OCI-M1 (cell line): ENCODE results near the gene LARP4B.
"Not testable (repeated sequence)": the region's sequence is repeated elsewhere in the genome, so short reads cannot be mapped to it uniquely, and the experiment has no call there.

Source experiments
- DNase-seq: peaks from one replicate; lab custom pipeline; 2025; lab: John Stamatoyannopoulos, UW

The LARP4B gene

DNA sequence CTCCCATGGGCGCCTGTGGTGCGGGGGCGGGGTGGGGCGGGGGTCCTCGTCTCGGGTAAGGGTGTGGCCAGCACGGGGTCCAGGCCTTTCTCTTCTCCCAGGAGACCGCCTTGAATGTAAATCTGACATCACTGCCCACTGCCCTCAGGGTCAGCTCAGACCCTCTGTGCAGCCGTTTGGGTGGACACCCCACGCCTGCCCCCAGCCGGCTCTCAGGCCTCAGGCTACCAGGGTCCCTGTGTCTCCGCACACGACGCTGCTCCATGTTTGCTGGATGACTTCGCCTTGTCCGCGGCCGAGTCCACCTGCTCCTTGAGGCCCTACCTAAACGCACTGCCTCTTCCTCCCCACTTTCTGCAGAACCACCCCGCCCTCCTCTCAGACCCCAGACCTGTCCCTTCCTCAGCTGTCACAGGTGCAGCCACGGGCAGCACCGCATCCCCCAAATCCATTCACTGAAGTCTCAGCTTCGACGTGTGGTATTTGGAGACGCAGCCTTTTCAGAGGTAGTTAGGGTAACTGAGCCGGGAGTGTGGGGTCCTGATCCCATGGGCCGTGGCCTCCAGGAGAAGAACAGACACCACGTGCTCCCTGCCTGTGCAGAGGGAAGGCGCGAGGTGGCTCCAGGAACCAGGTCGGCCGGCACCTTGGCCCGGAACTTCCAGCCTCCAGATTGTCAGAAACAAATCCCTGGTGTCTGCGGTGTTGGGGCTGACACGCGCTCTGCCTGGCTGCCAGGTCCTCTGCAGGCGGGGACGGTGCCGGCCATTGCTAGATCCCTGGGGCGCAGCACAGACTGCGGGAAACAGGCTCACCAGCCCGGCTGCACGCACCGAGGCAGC is 144.7 kb downstream of the LARP4B start:
- no peak for DNase-seq

DNA sequence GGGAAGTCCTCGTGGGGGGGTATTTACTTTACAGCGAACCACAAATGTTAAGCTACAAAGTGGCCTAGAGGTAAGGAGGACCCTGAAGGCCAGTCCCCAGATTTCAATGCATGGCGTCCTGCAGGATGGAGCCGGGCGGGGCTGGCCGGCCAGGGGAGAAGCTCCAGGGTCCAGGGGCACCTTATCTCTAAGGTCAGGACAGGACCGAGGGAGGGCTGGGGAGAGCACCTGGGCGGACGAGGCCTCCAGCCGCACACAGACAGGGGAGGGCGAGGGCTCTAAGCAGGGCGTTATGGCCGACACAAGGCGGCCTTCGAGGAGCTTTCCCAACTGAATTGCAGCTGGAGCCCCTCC is 145.7 kb downstream of the LARP4B start:
- DNase-seq: no peak

GRCh38 chr10:785089-785860 is 146.2 kb downstream of the LARP4B start:
- no peak for DNase-seq

GRCh38 chr10:784403-785088 is 147.0 kb downstream of the LARP4B start:
- DNase-seq: no peak

GRCh38 chr10:782751-783648 is 148.5 kb downstream of the LARP4B start:
- no peak for DNase-seq

GRCh38 chr10:780536-781524 is 150.7 kb downstream of the LARP4B start:
- DNase-seq: no peak

DNA sequence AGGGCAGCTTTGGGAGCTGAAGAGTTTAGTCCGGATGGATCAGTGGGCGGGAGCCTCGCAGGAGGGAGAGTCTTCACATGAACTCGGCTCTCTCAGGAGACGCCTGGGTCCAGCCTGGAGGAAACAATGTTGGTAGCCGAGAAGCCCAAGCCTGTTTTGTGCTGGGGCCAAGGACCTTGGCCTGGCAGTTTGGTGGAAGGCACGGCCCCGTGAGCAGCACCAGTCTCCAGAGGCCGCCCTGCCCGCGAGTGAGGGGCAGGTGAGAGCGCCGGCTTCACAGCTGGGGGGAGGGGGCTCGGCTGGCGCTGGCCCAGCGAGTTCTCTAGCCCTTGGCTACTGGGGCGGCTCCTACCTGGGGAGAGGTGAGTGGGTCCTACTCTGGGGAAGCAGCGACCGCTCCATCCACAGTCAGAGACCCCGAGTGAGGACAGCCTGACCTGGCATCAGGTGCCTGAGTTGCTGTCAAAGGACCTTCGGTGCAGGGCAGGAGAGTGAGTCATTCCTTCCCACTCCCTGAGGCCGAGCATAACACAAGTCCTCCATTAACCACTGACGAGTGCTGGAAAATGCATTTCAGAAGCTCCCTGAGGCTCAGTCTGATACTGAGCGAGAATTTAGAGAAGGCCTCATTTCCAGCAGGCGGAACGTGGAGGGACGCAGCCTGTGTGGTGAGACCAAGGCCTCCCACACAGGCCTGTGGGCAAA is 152.7 kb downstream of the LARP4B start:
- DNase-seq: no peak

DNA sequence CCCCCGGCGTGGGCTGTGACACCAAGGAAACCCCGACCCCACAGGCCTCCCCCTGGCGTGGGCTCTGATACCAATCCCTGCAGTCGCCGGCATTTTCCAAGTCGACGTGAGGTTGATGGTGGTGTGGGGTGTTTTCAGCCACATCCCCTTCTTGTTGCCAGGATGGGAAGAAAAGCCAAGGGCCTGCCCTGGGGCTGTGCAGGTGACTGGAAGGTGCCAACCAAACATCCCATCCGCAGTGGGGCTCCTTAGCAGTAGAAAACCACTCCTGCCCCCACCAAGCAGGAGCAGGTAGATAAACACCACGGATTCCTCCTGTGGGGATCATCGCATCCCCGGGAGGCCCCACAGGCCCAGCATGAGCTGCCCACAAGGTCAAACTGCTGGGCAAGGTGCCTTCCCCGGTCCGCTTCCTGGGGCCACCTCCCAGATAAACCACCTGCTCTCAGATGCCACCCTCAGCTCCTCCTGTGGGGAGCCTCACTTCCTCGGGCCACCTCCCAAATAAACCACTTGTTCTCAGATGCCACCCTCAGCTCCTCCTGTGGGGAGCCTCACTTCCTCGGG is 153.5 kb downstream of the LARP4B start:
- DNase-seq: no peak

- no peak for DNase-seq
Observed at GRCh38 chr10:776772-777171, 154.7 kb downstream of the LARP4B start.

DNA sequence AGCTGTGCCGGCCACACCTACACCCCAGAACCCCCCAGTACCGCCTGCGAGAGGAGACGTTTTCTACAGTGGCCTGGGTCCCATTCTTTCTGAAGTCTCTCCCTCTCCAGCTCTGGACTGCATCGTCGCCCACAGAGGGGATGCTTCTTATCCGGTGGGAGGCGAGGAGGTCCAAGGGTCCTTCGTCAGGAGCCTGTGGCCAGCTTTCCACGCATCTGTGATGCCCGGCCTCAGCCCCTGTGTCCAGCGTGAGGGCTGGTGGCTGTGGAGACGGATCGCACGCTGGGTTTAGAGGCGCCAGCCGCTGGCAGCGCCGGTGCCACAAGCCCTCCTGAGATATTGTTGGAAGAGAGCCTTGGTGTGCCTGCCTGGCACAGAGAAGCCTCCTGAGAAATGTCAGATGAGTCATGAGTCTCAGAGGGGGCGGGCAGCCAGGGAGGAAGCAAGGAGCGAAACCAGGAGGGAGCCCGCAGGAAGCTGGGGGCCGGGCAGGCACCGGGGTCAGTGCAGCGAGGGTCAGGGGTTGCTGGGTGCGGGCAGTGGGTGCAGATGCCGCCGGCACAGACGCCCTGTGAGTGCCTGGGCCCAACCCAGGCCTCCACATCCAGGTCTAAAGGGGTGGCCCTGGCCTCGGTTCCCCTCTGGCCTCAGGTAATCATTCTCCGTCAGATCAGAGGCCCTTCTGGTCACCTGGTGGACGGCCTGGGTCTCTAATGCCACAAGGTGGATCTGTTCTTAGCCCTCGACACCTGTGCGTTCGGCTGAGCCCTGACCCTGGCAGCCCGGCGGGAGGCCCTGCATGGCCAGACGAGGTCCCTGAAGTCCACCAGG is 156.0 kb downstream of the LARP4B start:
- no peak for DNase-seq

- no peak for DNase-seq
Observed at GRCh38 chr10:774661-775244, 156.8 kb downstream of the LARP4B start.

- no peak for DNase-seq
Observed at GRCh38 chr10:774223-774622, 157.3 kb downstream of the LARP4B start.

- no peak for DNase-seq
Observed at GRCh38 chr10:773562-774161, 157.8 kb downstream of the LARP4B start.

DNA sequence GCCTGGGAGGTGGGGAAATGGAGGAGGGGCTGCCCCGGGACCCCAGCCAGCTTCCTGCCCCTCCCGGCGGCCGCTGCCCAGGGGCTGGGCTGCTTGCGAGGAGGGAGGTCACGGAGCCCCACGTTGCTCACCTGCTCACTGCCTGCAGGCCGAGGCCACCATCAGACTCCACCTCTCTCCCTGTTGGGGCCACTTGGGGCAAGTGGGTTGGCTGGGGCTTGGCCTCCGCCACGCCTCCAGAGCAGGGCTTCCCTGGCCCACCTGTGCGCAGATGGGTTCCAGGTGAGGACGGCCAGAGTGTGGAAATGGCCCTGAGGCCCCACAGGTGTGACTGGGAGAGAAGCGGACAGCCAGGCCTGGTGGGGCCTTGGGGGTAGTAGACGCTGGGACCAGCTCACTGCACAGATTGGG is 159.3 kb downstream of the LARP4B start:
- no peak for DNase-seq

- DNase-seq: no peak
Observed at GRCh38 chr10:771647-772046, 159.9 kb downstream of the LARP4B start.

DNA sequence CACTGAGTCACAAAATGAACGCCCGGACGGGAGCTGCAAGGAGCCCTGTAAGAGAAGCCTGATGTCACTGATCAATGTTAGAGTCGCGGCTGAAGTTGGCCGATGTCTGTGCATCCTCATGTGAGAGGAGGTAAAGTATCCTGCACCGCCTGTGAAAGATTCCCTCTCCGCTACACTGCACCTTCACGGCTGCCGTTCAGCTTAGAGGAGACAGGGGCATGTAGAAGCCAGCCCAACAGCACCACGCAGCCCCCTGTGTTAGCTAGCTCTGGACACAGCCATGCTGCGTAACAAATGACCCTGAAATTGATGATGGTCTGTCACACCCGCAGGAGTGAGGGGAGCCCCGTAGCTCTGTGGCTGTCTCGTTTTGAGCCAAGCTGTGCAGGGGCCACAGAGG is 160.5 kb downstream of the LARP4B start:
- no peak for DNase-seq

- DNase-seq: not testable (repeated sequence)
Observed at GRCh38 chr10:770048-770712, 161.3 kb downstream of the LARP4B start.
